ENCODE results near the gene ITGB2.
"Not testable (repeated sequence)": the region's sequence is repeated elsewhere in the genome, so short reads cannot be mapped to it uniquely, and the experiment has no call there.

Gene ITGB2

DNA sequence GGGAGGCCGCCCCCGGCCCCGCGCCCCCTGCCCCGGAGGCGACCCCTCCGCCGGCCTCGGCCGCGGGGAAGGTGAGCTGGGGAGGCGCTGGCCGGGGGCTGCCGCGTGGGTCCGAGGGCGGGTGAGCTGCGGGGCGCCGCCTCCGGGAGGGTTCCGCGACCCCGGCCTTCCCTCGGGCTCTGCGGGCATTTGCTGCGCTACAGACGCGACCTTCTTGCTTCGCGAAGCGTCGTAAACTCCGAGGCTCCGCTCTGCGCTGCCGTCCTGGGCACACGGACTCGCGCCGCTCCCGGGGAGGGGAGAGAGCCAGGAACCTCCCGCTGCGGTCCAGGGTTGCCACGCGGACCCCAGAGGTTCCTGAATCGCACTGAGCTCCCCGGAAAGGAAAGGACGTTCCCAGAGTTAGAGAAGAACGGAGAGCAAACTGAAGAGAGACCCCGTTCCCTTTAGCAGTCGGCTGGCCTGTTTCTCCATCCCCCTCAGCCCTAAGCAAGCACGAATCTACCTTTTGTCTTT lies 19.5 kb upstream of the ITGB2 start:
- no peak for DNase-seq

DNA sequence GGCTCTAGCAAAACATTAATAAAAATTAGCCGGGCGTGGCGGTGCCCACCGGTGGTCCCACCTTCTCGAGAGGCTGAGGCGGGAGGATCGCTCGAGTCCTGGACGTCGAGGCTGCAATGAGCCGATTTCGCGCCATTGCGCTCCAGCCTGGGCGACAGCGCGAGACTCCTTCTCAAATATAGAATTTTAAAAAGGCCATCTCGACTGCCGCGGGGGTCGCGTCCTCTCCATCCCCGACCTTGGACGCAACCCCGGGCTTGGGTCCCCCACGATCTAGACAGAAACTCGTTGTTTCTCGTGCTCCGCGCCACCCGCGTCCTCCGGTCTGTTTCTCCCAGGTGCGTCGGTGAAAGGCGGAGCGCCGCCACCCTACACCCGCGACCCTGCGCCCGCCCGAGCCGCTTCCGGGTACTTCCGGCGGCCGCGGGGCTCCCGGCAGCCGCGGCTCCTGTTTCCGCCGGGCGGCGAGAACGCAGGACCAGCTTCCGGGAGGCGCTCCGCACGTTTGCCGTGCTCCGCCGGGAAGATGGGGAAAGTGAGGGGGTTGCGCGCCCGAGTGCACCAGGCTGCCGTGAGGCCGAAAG lies 18.9 kb upstream of the ITGB2 start, which contains the start of gene SLX9:
Gene SLX9 (plus strand): TSS at position 498 of the 584 bp plus-strand sequence. CDS start 29 bp downstream, at position 527.
- DNase-seq: peak; percentile 92

- no peak for DNase-seq
These were observed 18.3 kb upstream of the ITGB2 start for GRCh38 chr21:44938772-44939531.

- no peak for DNase-seq
These were observed 14.8 kb upstream of the ITGB2 start for GRCh38 chr21:44935533-44935927.

DNA sequence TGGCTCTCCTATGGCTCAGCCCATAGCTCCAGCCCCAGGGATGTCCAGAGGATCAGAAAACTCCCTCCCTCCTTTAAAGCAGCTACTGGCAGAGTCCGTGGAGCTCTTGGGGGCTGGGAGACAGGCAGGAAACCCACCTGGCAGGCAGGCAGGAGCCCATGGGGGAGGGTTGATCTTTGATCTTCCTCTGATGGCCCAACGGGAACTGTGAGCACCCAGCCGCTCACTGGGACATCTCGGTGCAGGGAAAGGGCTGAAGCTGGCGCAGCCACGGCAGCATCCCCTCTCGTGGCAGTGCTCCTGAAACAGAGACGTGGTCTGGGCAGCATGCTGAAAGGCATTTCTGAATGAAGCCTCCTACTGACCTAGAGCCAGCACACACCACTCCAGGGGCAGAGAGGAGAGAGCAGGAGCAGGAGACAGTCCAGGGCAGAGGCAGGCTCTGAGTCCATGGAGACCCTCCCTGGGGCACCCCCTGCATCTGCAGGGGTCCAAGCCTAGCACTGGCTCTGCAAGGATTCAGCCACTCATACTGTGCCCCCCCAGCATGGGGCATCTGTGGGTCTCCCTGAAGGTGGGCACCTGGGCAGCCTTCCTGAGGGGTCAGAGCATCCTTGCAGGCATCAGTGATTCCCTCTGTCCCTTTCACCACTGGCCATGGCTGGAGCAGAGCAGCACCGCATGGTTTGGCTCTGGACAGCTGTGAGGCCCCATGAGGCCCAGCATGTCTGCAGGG lies 14.3 kb upstream of the ITGB2 start:
- no peak for DNase-seq

DNA sequence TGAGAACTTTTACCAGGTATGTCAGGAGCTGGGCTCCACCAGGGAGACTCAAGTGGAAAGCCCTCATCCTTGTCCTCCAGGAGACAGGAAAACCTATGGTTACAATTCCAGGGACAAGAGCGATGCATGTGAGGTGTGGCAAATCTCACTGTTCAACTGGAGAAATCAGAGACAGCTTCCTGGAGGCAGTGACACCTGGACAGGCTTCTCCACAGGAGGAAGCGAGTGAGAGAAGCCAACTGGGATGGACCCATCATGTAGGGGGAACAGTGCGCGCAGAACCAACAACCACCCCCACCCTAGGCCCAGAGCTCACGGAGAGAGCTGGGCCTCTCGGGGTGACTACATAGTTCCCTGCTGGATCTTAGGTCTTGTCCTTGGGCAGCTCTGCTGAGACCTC lies 13.6 kb upstream of the ITGB2 start:
- DNase-seq: no peak

DNA sequence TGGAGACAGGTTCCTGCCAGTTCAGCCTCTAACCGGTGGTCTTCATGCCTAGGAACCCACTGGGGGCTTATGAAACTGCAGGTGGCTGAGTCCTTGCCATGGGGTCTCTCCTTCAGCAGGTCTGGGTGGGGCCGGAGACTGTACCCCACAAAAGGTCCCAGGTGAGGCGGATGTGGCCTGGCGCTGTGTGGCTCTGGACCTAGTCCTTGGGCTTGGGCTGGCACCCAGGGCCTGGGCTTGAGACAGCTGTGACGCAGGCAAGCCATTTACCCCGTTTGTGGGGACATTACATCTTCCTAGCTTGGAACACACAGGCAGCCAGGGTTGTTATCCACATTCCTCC lies 13.2 kb upstream of the ITGB2 start:
- DNase-seq: no peak

- no peak for DNase-seq
These were observed 12.7 kb upstream of the ITGB2 start for GRCh38 chr21:44933199-44933917.

GRCh38 chr21:44932408-44933181 lies 11.9 kb upstream of the ITGB2 start:
- peak; percentile 15 for DNase-seq

DNA sequence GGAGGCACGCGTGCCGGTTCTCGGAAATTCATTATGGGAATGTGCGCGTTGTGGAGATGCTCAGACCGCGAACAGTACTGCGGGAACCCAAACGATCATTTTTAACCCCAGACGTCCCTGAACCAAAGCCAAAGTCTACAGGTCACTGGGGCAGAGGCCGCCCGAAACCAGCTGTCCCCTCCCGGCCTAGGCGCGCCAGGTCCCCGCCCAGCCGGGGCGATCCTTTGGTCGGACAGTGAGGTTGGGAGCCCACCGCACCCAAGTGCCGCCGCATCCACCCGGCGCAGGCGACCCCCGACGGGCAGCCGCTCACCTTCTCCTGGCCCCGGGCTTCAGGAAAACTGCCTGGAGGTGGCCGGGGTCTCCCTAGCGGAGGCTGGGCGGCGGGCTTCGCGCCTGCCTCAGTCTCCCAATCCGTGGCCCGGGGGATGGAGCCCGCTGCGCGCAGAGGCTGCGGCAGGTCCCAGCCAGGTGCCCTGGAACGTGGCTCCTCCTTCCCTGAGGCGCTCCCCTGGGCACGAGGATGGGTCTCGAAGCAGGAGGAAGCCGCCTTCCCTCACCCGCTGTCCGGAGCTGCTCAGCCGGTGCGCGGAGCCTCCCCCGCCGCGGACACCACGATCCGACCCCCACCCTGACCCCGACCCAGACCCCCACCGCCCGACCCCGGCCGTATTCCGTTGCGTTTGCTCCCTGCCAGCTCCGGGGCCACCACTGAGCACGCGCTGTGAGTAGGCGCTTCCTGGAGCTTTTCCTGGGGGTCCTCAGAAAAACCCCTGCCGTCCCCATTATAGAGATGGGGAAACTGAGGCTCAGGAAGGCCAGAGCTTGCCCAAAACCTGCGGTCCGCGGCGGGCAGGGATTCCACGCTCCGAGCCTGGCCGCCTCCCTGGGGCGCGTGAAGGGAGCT lies 11.1 kb upstream of the ITGB2 start:
- DNase-seq: peak; percentile 21

DNA sequence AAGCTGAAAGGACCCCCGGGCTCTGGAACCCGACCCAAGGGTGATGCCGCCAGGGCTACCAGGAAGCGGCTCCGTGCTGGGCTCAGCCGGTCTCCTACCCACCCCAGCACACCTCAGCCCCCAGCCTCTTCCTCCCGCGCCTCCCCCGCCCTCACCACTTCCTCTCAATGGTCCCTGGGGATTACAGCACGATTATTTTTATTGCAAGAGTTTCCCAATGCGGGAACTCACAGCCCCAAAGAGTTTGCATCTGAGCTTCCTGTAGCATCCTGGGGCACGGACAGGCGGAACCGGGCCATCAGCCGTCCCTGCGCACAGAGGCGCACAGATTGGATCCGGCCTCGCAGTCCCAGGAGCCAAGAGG lies 10.4 kb upstream of the ITGB2 start:
- DNase-seq: peak; percentile 40

DNA sequence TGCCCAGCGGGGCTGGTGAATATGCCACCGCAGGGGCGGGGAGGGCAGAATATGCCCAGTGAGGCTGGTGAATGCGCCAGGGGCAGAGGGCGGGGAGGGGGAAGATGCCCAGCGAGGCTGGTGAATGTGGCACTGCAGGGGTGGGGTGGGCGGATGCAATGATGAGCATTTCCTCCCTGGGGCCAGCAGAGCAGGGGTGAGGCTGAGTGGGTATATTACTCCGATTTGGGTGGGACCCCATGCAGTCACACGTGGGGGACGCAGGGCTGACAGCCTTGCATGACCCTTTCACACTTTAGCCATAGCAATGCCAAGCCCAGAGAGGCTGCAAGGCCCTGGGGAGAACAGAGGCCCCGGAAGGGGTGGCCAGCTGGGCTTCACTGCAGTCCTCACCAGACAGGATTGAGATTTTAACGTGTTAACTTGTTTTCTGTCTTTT lies 9.9 kb upstream of the ITGB2 start:
- peak; percentile 16 for DNase-seq

- no peak for DNase-seq
These were observed 9.3 kb upstream of the ITGB2 start for GRCh38 chr21:44929799-44930542.

DNA sequence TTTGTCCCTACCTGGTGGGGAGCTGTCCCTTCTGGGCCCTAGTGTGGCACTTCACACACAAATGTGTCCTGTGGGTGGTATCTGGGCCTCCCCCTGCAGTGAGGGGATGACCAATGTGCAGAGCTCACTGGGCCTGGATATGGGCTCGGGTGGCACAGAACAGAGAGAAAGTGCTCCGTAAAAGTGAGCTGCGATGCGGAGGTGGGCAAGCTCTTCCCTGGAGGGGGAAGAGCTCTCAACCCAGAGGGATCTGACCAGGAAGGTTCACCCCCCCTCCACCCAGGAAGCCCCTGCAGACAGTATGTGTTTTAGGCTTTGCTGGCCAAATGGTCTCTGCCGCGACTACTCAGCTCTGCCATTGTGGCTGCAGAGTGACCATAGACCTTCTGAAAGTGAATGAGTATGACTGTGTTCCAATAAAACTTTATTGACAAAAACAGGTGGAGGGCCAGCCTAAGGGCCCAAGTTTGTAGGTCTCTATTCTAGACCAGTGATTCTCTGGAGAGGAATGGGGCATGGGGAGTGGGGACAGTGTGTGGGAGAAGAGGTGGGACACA lies 8.6 kb upstream of the ITGB2 start:
- no peak for DNase-seq

GRCh38 chr21:44928500-44929241 lies 8.0 kb upstream of the ITGB2 start:
- DNase-seq: not testable (repeated sequence)

- no peak for DNase-seq
These were observed 7.1 kb upstream of the ITGB2 start for GRCh38 chr21:44927587-44928461.

- no peak for DNase-seq
These were observed 6.5 kb upstream of the ITGB2 start for GRCh38 chr21:44927259-44927586.

GRCh38 chr21:44926331-44927101 lies 5.8 kb upstream of the ITGB2 start:
- DNase-seq: no peak
